GM12873 (cell line): ENCODE data around the gene SMG7.

ENCODE experiments used
- CTCF ChIP-seq: IDR thresholded peaks from 2 replicates; pipeline ENCODE4 v1.5.1; 2012; ENCODE audit warnings: low read depth, mild to moderate bottlenecking, moderate library complexity, low read length, control low read depth; ENCODE audit not compliant: insufficient read depth; ENCODE audit errors: missing control alignments

Gene SMG7

GRCh38 chr1:183435497-183435896, 36.8 kb upstream of the SMG7 start:
- TF ChIP-seq CTCF: no peak

GRCh38 chr1:183438060-183438459, 34.2 kb upstream of the SMG7 start:
- TF ChIP-seq CTCF: no peak

- no peak for TF ChIP-seq CTCF
These were observed 29.3 kb upstream of the SMG7 start for GRCh38 chr1:183443011-183443410.

GRCh38 chr1:183443466-183443865, 28.8 kb upstream of the SMG7 start:
- no peak for TF ChIP-seq CTCF

- TF ChIP-seq CTCF: no peak
These were observed 28.1 kb upstream of the SMG7 start for GRCh38 chr1:183444243-183444642.

- TF ChIP-seq CTCF: no peak
These were observed 23.0 kb upstream of the SMG7 start for GRCh38 chr1:183449223-183449770.

- TF ChIP-seq CTCF: no peak
These were observed 22.2 kb upstream of the SMG7 start for GRCh38 chr1:183450093-183450492.
